ENCODE measurements around the gene PLB1.

PLB1 gene

DNA sequence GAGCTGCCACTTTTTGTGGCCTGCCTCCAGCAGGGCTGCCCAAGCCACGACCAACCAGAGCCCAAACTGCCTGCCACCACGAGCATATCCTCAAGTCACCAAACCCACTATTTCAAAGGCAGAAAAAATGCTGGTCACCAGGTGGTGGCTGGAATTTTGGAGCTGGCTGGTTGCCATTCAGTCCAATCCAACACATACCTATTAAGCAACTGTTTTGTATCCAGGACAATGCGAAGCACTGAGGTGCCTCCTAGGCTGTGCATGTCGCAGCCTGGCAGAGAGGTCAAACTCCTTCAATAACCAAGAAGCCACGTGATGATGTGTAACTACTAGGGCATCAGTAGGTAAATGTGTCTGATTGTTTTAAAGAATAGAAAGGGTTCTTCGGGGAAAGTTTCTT lies 147.5 kb downstream of the PLB1 start:
- POLR2A ChIA-PET, result no interaction called here
- TF ChIP-seq, protein P1, sequence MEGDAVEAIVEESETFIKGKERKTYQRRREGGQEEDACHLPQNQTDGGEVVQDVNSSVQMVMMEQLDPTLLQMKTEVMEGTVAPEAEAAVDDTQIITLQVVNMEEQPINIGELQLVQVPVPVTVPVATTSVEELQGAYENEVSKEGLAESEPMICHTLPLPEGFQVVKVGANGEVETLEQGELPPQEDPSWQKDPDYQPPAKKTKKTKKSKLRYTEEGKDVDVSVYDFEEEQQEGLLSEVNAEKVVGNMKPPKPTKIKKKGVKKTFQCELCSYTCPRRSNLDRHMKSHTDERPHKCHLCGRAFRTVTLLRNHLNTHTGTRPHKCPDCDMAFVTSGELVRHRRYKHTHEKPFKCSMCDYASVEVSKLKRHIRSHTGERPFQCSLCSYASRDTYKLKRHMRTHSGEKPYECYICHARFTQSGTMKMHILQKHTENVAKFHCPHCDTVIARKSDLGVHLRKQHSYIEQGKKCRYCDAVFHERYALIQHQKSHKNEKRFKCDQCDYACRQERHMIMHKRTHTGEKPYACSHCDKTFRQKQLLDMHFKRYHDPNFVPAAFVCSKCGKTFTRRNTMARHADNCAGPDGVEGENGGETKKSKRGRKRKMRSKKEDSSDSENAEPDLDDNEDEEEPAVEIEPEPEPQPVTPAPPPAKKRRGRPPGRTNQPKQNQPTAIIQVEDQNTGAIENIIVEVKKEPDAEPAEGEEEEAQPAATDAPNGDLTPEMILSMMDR (IDR thresholded peaks at IDR 0.05; ENCODE audit: insufficient read depth, low read length, missing control alignments), result no peak
- CTCF ChIA-PET, result interaction anchor here (0.9 to 1.4 kb wide), 2 partner anchors 8 to 20 kb away, joined by 3 to 5 read pairs; no protein-coding TSS in a partner anchor

GRCh38 chr2:28643911-28644334 lies 148.1 kb downstream of the PLB1 start:
- no peak for DNase-seq (ENCODE audit: low read depth, low spot score)
- POLR2A ChIA-PET, result no interaction called here
- CTCF ChIA-PET, result interaction anchor here (0.9 to 1.4 kb wide), 3 partner anchors 9 to 77 kb away, joined by 3 to 5 read pairs (median 4); no protein-coding TSS in a partner anchor
- TF ChIP-seq, protein P1 (IDR thresholded peaks at IDR 0.05; ENCODE audit: insufficient read depth, low read length, missing control alignments), result no peak
- H3K4me3 ChIP-seq (ENCODE audit: low read depth, low read length), result no peak overlapping the region

More for the DNA sequence above, 147.5 kb downstream of the PLB1 start:
- DNase-seq (ENCODE audit: low read depth, low spot score), result no peak
- H3K4me3 ChIP-seq (ENCODE audit: low read depth, low read length), result no peak overlapping the region

- ChIA-PET CTCF (interaction anchor here (1.3 kb wide), 1 partner anchor 78 kb away, joined by 4 read pairs; no protein-coding TSS in a partner anchor), POLR2A (no interaction called here)
- no peak for DNase-seq (ENCODE audit: low read depth, low spot score)
Measured at GRCh38 chr2:28644760-28645159, 148.9 kb downstream of the PLB1 start.

GRCh38 chr2:28645553-28645952 lies 149.7 kb downstream of the PLB1 start:
- H3K4me3 ChIP-seq (ENCODE audit: low read depth, low read length), result no peak overlapping the region
- POLR2A ChIA-PET, result no interaction called here
- CTCF ChIA-PET, result interaction anchor here (1.0 to 1.6 kb wide), 2 partner anchors 10 to 19 kb away, joined by 3 read pairs; no protein-coding TSS in a partner anchor
- DNase-seq (ENCODE audit: low read depth, low spot score), result no peak
- TF ChIP-seq, protein P1 (IDR thresholded peaks at IDR 0.05; ENCODE audit: insufficient read depth, low read length, missing control alignments), result no peak

More at GRCh38 chr2:28644760-28645159, 148.9 kb downstream of the PLB1 start:
- H3K4me3 ChIP-seq (ENCODE audit: low read depth, low read length), result no peak overlapping the region
- TF ChIP-seq, protein P1 (IDR thresholded peaks at IDR 0.05; ENCODE audit: insufficient read depth, low read length, missing control alignments), result no peak

DNA sequence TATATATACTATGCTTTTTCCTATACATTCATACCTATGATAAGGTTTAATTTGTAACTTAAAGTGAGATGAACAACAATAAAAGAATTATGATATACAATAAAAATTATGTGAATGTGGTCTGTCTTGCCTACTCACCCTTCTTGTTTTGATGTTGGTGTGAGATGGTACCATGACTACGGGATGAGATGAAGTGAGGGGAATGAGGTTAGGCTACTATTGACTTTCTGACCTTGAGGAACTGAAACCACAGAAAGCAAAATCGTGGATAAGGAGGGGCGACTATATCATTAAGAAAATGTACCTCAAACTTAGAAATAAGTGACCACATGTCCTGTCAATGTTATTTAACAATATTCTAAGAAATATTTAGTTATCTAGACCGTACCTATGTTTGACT lies 151.8 kb downstream of the PLB1 start:
- TF ChIP-seq, protein P1 (IDR thresholded peaks at IDR 0.05; ENCODE audit: insufficient read depth, low read length, missing control alignments), result no peak
- DNase-seq (ENCODE audit: low read depth, low spot score), result no peak
- no peak overlapping the region for H3K4me3 ChIP-seq (ENCODE audit: low read depth, low read length)
- ChIA-PET POLR2A (no interaction called here), CTCF (interaction anchor here (1.2 kb wide), 1 partner anchor 54 kb away, joined by 4 read pairs; no protein-coding TSS in a partner anchor)

- DNase-seq (ENCODE audit: low read depth, low spot score), result no peak
- CTCF ChIA-PET, result interaction anchor here (1.2 kb wide), 1 partner anchor 55 kb away, joined by 4 read pairs; no protein-coding TSS in a partner anchor
- TF ChIP-seq, protein P1 (IDR thresholded peaks at IDR 0.05; ENCODE audit: insufficient read depth, low read length, missing control alignments), result no peak
- POLR2A ChIA-PET, result no interaction called here
- H3K4me3 ChIP-seq (ENCODE audit: low read depth, low read length), result no peak overlapping the region
Measured at GRCh38 chr2:28648147-28648546, 152.3 kb downstream of the PLB1 start.

Data from AG04449 (cell line).